Neural progenitor cell (in vitro differentiated cells): ENCODE results near the gene NLRP11. TPM values are rescaled to one million over a fixed set of nuclear protein-coding genes. Genes with fewer than 3 reads are reported as not detected.

Experiments used
- DNase-seq: peaks from one replicate; pipeline ENCODE4 v3.0.0-alpha.2; 2016; ENCODE audit warnings: low spot score
- H2AFZ ChIP-seq: fragments of 200-600 bp; sonication (generic); replicated peaks from 2 replicates; pipeline ENCODE4 v1.6.1; 2016; ENCODE audit warnings: antibody characterized with exemption
- H3F3A ChIP-seq: fragments of 200-600 bp; sonication (generic); 2 replicates; pipeline ENCODE4 v1.6.1; 2016; ENCODE audit warnings: antibody characterized with exemption, low read depth
- H3K27ac ChIP-seq: fragments of 200-600 bp; sonication (generic); 2 replicates; pipeline ENCODE4 v1.5.1; 2016; ENCODE audit warnings: mild to moderate bottlenecking
- H3K27me3 ChIP-seq: fragments of 200-600 bp; sonication (generic); 2 replicates; pipeline ENCODE4 v1.6.1; 2016; ENCODE audit warnings: mild to moderate bottlenecking, moderate library complexity
- H3K36me3 ChIP-seq: fragments of 200-600 bp; sonication (generic); 2 replicates; pipeline ENCODE4 v1.5.1; 2016
- H3K4me1 ChIP-seq: fragments of 200-600 bp; sonication (generic); 2 replicates; pipeline ENCODE4 v1.6.1; 2016; ENCODE audit warnings: mixed run types
- H3K4me2 ChIP-seq: fragments of 200-600 bp; sonication (generic); 2 replicates; pipeline ENCODE4 v1.6.1; 2016
- H3K4me3 ChIP-seq: fragments of 200-600 bp; sonication (generic); 2 replicates; pipeline ENCODE4 v1.5.1; 2016
- H3K79me2 ChIP-seq: fragments of 200-600 bp; sonication (generic); 2 replicates; pipeline ENCODE4 v1.6.1; 2016; ENCODE audit warnings: low read depth
- H3K9ac ChIP-seq: fragments of 200-600 bp; sonication (generic); 2 replicates; pipeline ENCODE4 v1.6.1; 2016
- H3K9me3 ChIP-seq: fragments of 200-600 bp; sonication (generic); 2 replicates; pipeline ENCODE4 v1.5.1; 2016; ENCODE audit warnings: low read depth
- H4K20me1 ChIP-seq: fragments of 200-600 bp; sonication (generic); 2 replicates; pipeline ENCODE4 v1.6.1; 2016; ENCODE audit warnings: low read depth
- H3K27ac Mint-ChIP-seq: 3 replicates; pipeline ENCODE4 v1.8.0; 2021; ENCODE audit warnings: mixed read lengths
- H3K27me3 Mint-ChIP-seq: 2 replicates; pipeline ENCODE4 v1.8.0; 2022; ENCODE audit warnings: low read depth, mild to moderate bottlenecking, inconsistent platforms, moderate library complexity, mixed read lengths; ENCODE audit not compliant: insufficient read depth
- H3K36me3 Mint-ChIP-seq: 3 replicates; pipeline ENCODE4 v1.8.0; 2021; ENCODE audit warnings: mixed read lengths
- H3K4me1 Mint-ChIP-seq: 3 replicates; pipeline ENCODE4 v1.8.0; 2021; ENCODE audit warnings: mixed read lengths
- H3K4me3 Mint-ChIP-seq: 3 replicates; pipeline ENCODE4 v1.8.0; 2021; ENCODE audit warnings: mild to moderate bottlenecking, moderate library complexity, mixed read lengths
- H3K9me3 Mint-ChIP-seq: 3 replicates; pipeline ENCODE4 v1.8.0; 2020; ENCODE audit warnings: mixed read lengths
- CTCF ChIP-seq: fragments of 200-600 bp; sonication (generic); IDR thresholded peaks from 2 replicates; pipeline ENCODE4 v1.5.1; 2017; ENCODE audit warnings: antibody characterized with exemption, mild to moderate bottlenecking
- EZH2 ChIP-seq: fragments of 200-600 bp; sonication (generic); IDR thresholded peaks from 2 replicates; pipeline ENCODE4 v1.6.1; 2017; ENCODE audit warnings: antibody characterized with exemption, mild to moderate bottlenecking, moderate library complexity
- EZH2phosphoT487 ChIP-seq: fragments of 200-600 bp; sonication (generic); IDR thresholded peaks from 2 replicates; pipeline ENCODE4 v1.6.1; 2017; ENCODE audit warnings: antibody characterized with exemption
- total RNA-seq: library from RNA; depleted of rRNA; stranded (reverse); fragments of >200 nt; gene quantifications from 2 replicates; pipeline ENCODE4 v1.2.3, GENCODE V29; 2015; ENCODE audit warnings: low replicate concordance

Gene NLRP11
- total RNA-seq, 1 donor from 2014 or later, result not detected

- no peaks in the 10 kb centered on the region for H3K4me1 ChIP-seq
- H3K36me3 ChIP-seq, result no peaks in the 10 kb centered on the region
- no peak overlapping the region for H3K4me2 ChIP-seq
- H3K4me3 Mint-ChIP-seq, result no peak overlapping the region
- TF ChIP-seq EZH2 (no peak), EZH2phosphoT487 (no peak), CTCF (no peak)
- H3K36me3 Mint-ChIP-seq, result no peaks in the 10 kb centered on the region
- H2AFZ ChIP-seq, result no peak overlapping the region
- no peak overlapping the region for H3K4me3 ChIP-seq
- H3K9me3 Mint-ChIP-seq, result peaks cover 7% of the 10 kb centered on the region
- H3F3A ChIP-seq, result no peaks in the 10 kb centered on the region
- peaks cover 2% of the 10 kb centered on the region for H3K27me3 Mint-ChIP-seq
- H3K9me3 ChIP-seq, result peaks cover 5% of the 10 kb centered on the region
- H4K20me1 ChIP-seq, result no peaks in the 10 kb centered on the region
- H3K27ac Mint-ChIP-seq, result no peak overlapping the region
- DNase-seq, result no peak
- H3K27ac ChIP-seq, result no peak overlapping the region
- no peak overlapping the region for H3K9ac ChIP-seq
- H3K27me3 ChIP-seq, result no peaks in the 10 kb centered on the region
- no peaks in the 10 kb centered on the region for H3K79me2 ChIP-seq
- H3K4me1 Mint-ChIP-seq, result no peaks in the 10 kb centered on the region
Measured at GRCh38 chr19:55750715-55751114, 81.1 kb downstream of the NLRP11 start.

GRCh38 chr19:55738302-55738701, 93.5 kb downstream of the NLRP11 start, which contains the start of gene NLRP9:
Gene NLRP9, minus strand, starts transcription at chr19:55738402. Its CDS starts 28 bp downstream, at chr19:55738374.
- Histone ChIP-seq H4K20me1 (no peaks in the 10 kb centered on the region), H3K9ac (no peak within 1 kb of the TSS), H3K27me3 (no peaks in the 10 kb centered on the region), H3K4me3 (no peak within 1 kb of the TSS), H3K4me1 (no peaks in the 10 kb centered on the region), H3K9me3 (peaks cover 3% of the 10 kb centered on the region), H3K4me2 (no peak within 1 kb of the TSS), H3K36me3 (no peaks in the 10 kb centered on the region), H3F3A (no peaks in the 10 kb centered on the region), H2AFZ (no peak within 1 kb of the TSS), H3K27ac (no peak within 1 kb of the TSS), H3K79me2 (no peaks in the 10 kb centered on the region)
- H3K27ac Mint-ChIP-seq, result no peak within 1 kb of the TSS
- no peaks in the 10 kb centered on the region for H3K4me1 Mint-ChIP-seq
- H3K27me3 Mint-ChIP-seq, result peaks cover 4% of the 10 kb centered on the region
- H3K4me3 Mint-ChIP-seq, result no peak within 1 kb of the TSS
- H3K9me3 Mint-ChIP-seq, result peaks cover 3% of the 10 kb centered on the region
- no peak for TF ChIP-seq CTCF
- no peak for TF ChIP-seq EZH2
- TF ChIP-seq EZH2phosphoT487, result no peak
- H3K36me3 Mint-ChIP-seq, result no peaks in the 10 kb centered on the region
- no peak for DNase-seq

Other genes with a start within 250 kb of the NLRP11 start
- gene FIZ1, start 232.5 kb downstream of the NLRP11 start, total RNA-seq, result 4.8 and 10.8 TPM in 2 replicates
- 3.2 and 5.4 TPM in 2 replicates for gene ZNF524, start 231.7 kb downstream of the NLRP11 start, total RNA-seq
- 0.49 and 4.5 TPM in 2 replicates for gene ZNF865, start 226.4 kb downstream of the NLRP11 start, total RNA-seq
- gene ZNF784, start 207.4 kb downstream of the NLRP11 start, total RNA-seq, result 3.9 and 12.5 TPM in 2 replicates
- 2.8 and 13.4 TPM in 2 replicates for gene ZNF580, start 191.0 kb downstream of the NLRP11 start, total RNA-seq
- 12.2 and 32.4 TPM in 2 replicates for gene ZNF581, start 188.3 kb downstream of the NLRP11 start, total RNA-seq
- 7.6 and 24.9 TPM in 2 replicates for gene CCDC106, start 183.8 kb downstream of the NLRP11 start, total RNA-seq
- 124 and 238 TPM in 2 replicates for gene U2AF2, start 177.0 kb downstream of the NLRP11 start, total RNA-seq
- gene EPN1, start 156.8 kb downstream of the NLRP11 start, total RNA-seq, result 16.1 and 75.0 TPM in 2 replicates
- gene NLRP9, start 93.6 kb downstream of the NLRP11 start, total RNA-seq, result not detected in 2 replicates
- gene RFPL4A, start 72.9 kb downstream of the NLRP11 start, total RNA-seq, result not detected in 2 replicates
- not detected in 2 replicates for gene RFPL4AL1, start 62.9 kb downstream of the NLRP11 start, total RNA-seq
- not detected in 2 replicates for gene NLRP4, start 4.5 kb upstream of the NLRP11 start, total RNA-seq
- gene NLRP13, start 100.3 kb upstream of the NLRP11 start, total RNA-seq, result not detected in 2 replicates
- not detected in 2 replicates for gene NLRP8, start 115.8 kb upstream of the NLRP11 start, total RNA-seq
- gene NLRP5, start 154.8 kb upstream of the NLRP11 start, total RNA-seq, result not detected in 2 replicates